ENCODE results near the gene TMEM52B. TPM values are rescaled to one million over a fixed set of nuclear protein-coding genes. Genes with fewer than 3 reads are reported as not detected.
A peak's percentile ranks its signal among the peaks of the same experiment; 100 is the strongest.
"Not testable (repeated sequence)": the region's sequence is repeated elsewhere in the genome, so short reads cannot be mapped to it uniquely, and the experiment has no call there.

Gene TMEM52B
- total and polyA plus RNA-seq, 7 experiments from 2014 or later = 0.47 TPM; not detected in 6

- Mint-ChIP-seq H3K27ac (no peak overlapping the region), H3K9me3 (peaks cover 0 to 2% (median 0%) of the 10 kb centered on the region in 11 donors), H3K36me3 (no peaks in the 10 kb centered on the region), H3K27me3 (peaks cover 0 to 43% (median 16%) of the 10 kb centered on the region in 5 donors), H3K4me1 (peaks cover 0 to 7% (median 0%) of the 10 kb centered on the region in 7 donors), H3K4me3 (no peak overlapping the region)
- Histone ChIP-seq H3K4me1 (ENCODE audit: control insufficient read depth in 2 of 2, insufficient read depth in 2 of 2, low read length in 2 of 2) (no peaks in the 10 kb centered on the region), H3K4me3 (ENCODE audit: low read length) (no peak overlapping the region), H3K36me3 (ENCODE audit: control insufficient read depth in 2 of 3, insufficient read depth in 3 of 3, low read length in 3 of 3) (no peaks in the 10 kb centered on the region), H3K27ac (ENCODE audit: low read depth, low read length) (no peak overlapping the region), H3K9me3 (ENCODE audit: control insufficient read depth in 2 of 3, low read length in 3 of 3) (no peaks in the 10 kb centered on the region), H3K27me3 (ENCODE audit: control insufficient read depth in 2 of 2, insufficient read depth in 2 of 2, low read length in 2 of 2) (no peaks in the 10 kb centered on the region)
- intact Hi-C loops (cut with micrococcal nuclease) = no loop called here
- no peak for ATAC-seq
- no peak for DNase-seq
- ChIA-PET POLR2A (no interaction called here), CTCF (interaction anchor here (0.9 kb wide), 1 partner anchor 9 kb away, joined by 5 read pairs; no protein-coding TSS in a partner anchor)
Measured at GRCh38 chr12:10179776-10180181, 947 bp downstream of the TMEM52B start.

- Histone ChIP-seq H3K27ac (ENCODE audit: low read depth, low read length) (no peak overlapping the region), H3K4me3 (ENCODE audit: low read length) (no peak overlapping the region), H3K9me3 (ENCODE audit: control insufficient read depth in 2 of 3, low read length in 3 of 3) (no peaks in the 10 kb centered on the region), H3K36me3 (ENCODE audit: control insufficient read depth in 2 of 3, insufficient read depth in 3 of 3, low read length in 3 of 3) (no peaks in the 10 kb centered on the region), H3K4me1 (ENCODE audit: control insufficient read depth in 2 of 2, insufficient read depth in 2 of 2, low read length in 2 of 2) (no peaks in the 10 kb centered on the region), H3K27me3 (ENCODE audit: control insufficient read depth in 2 of 2, insufficient read depth in 2 of 2, low read length in 2 of 2) (no peaks in the 10 kb centered on the region)
- DNase-seq = no peak
- Mint-ChIP-seq H3K9me3 (no peaks in the 10 kb centered on the region), H3K4me3 (no peak overlapping the region), H3K36me3 (no peaks in the 10 kb centered on the region), H3K27me3 (peaks cover 5 to 35% (median 17%) of the 10 kb centered on the region in 5 donors), H3K27ac (no peak overlapping the region), H3K4me1 (peaks cover 0 to 7% (median 0%) of the 10 kb centered on the region in 7 donors)
- POLR2A ChIA-PET = no interaction called here
- intact Hi-C loops (cut with micrococcal nuclease) = no loop called here
- ATAC-seq = peak; percentile 84
- CTCF ChIA-PET = interaction anchor here (0.6 kb wide), 1 partner anchor 22 kb away, joined by 4 read pairs; no protein-coding TSS in a partner anchor
Measured at GRCh38 chr12:10182354-10183049, 3.7 kb downstream of the TMEM52B start.

GRCh38 chr12:10184261-10184843 is 5.5 kb downstream of the TMEM52B start:
- intact Hi-C loops (cut with micrococcal nuclease) = no loop called here
- DNase-seq = no peak
- Mint-ChIP-seq H3K27ac (no peak overlapping the region), H3K4me3 (no peak overlapping the region), H3K9me3 (no peaks in the 10 kb centered on the region), H3K27me3 (peaks cover 5 to 33% (median 17%) of the 10 kb centered on the region in 5 donors), H3K4me1 (peaks cover 0 to 5% (median 0%) of the 10 kb centered on the region in 7 donors), H3K36me3 (no peaks in the 10 kb centered on the region)
- H3K4me1 ChIP-seq (ENCODE audit: control insufficient read depth in 2 of 2, insufficient read depth in 2 of 2, low read length in 2 of 2) = no peaks in the 10 kb centered on the region
- no peaks in the 10 kb centered on the region for H3K36me3 ChIP-seq (ENCODE audit: control insufficient read depth in 2 of 3, insufficient read depth in 3 of 3, low read length in 3 of 3)
- POLR2A ChIA-PET = interaction anchor here (0.7 kb wide), 1 partner anchor 9 kb away, joined by 4 read pairs; no protein-coding TSS in a partner anchor
- H3K4me3 ChIP-seq (ENCODE audit: low read length) = no peak overlapping the region
- H3K27ac ChIP-seq (ENCODE audit: low read depth, low read length) = no peak overlapping the region
- H3K27me3 ChIP-seq (ENCODE audit: control insufficient read depth in 2 of 2, insufficient read depth in 2 of 2, low read length in 2 of 2) = no peaks in the 10 kb centered on the region
- CTCF ChIA-PET = no interaction called here
- peak; percentile 35 for ATAC-seq
- H3K9me3 ChIP-seq (ENCODE audit: control insufficient read depth in 2 of 3, low read length in 3 of 3) = no peaks in the 10 kb centered on the region

- Histone ChIP-seq H3K4me3 (ENCODE audit: low read length) (no peak overlapping the region), H3K36me3 (ENCODE audit: control insufficient read depth in 2 of 3, insufficient read depth in 3 of 3, low read length in 3 of 3) (no peaks in the 10 kb centered on the region), H3K4me1 (ENCODE audit: control insufficient read depth in 2 of 2, insufficient read depth in 2 of 2, low read length in 2 of 2) (no peaks in the 10 kb centered on the region), H3K9me3 (ENCODE audit: control insufficient read depth in 2 of 3, low read length in 3 of 3) (no peaks in the 10 kb centered on the region), H3K27me3 (ENCODE audit: control insufficient read depth in 2 of 2, insufficient read depth in 2 of 2, low read length in 2 of 2) (no peaks in the 10 kb centered on the region), H3K27ac (ENCODE audit: low read depth, low read length) (no peak overlapping the region)
- Mint-ChIP-seq H3K36me3 (no peaks in the 10 kb centered on the region), H3K27ac (no peak overlapping the region), H3K27me3 (peaks cover 5 to 41% (median 17%) of the 10 kb centered on the region in 5 donors), H3K4me1 (peaks cover 0 to 8% (median 4%) of the 10 kb centered on the region in 7 donors), H3K4me3 (no peak overlapping the region), H3K9me3 (no peaks in the 10 kb centered on the region)
- DNase-seq (no peak), ATAC-seq (peak; percentile 61)
- intact Hi-C loops (cut with micrococcal nuclease) = no loop called here
- ChIA-PET POLR2A (no interaction called here), CTCF (no interaction called here)
Measured at GRCh38 chr12:10186299-10186698, 7.5 kb downstream of the TMEM52B start.

GRCh38 chr12:10186958-10187357 is 8.1 kb downstream of the TMEM52B start:
- H3K27me3 Mint-ChIP-seq = peaks cover 5 to 40% (median 17%) of the 10 kb centered on the region in 5 donors
- ATAC-seq; H3K27ac ChIP-seq (ENCODE audit: low read depth, low read length); H3K4me1 ChIP-seq (ENCODE audit: control insufficient read depth in 2 of 2, insufficient read depth in 2 of 2, low read length in 2 of 2); DNase-seq; H3K27ac Mint-ChIP-seq; POLR2A ChIA-PET; H3K27me3 ChIP-seq (ENCODE audit: control insufficient read depth in 2 of 2, insufficient read depth in 2 of 2, low read length in 2 of 2); H3K4me3 ChIP-seq (ENCODE audit: low read length); H3K4me3 Mint-ChIP-seq; H3K9me3 ChIP-seq (ENCODE audit: control insufficient read depth in 2 of 3, low read length in 3 of 3); H3K36me3 Mint-ChIP-seq; H3K9me3 Mint-ChIP-seq; H3K36me3 ChIP-seq (ENCODE audit: control insufficient read depth in 2 of 3, insufficient read depth in 3 of 3, low read length in 3 of 3); intact Hi-C loops (cut with micrococcal nuclease); H3K4me1 Mint-ChIP-seq: not testable (repeated sequence)
- CTCF ChIA-PET = interaction anchor here (5.0 kb wide), 1 partner anchor 34 kb away, joined by 39 read pairs; no protein-coding TSS in a partner anchor

- H3K27ac ChIP-seq (ENCODE audit: low read depth, low read length) = no peak overlapping the region
- no peaks in the 10 kb centered on the region for H3K36me3 ChIP-seq (ENCODE audit: control insufficient read depth in 2 of 3, insufficient read depth in 3 of 3, low read length in 3 of 3)
- no peak overlapping the region for H3K27ac Mint-ChIP-seq
- ChIA-PET CTCF (interaction anchor here (0.5 to 5.0 kb wide), 10 partner anchors 18 to 439 kb away, joined by 3 to 39 read pairs (median 3); partner anchors contain the start of gene OLR1), POLR2A (interaction anchor here (0.7 kb wide), 1 partner anchor 431 kb away, joined by 3 read pairs; no protein-coding TSS in a partner anchor)
- H3K9me3 ChIP-seq (ENCODE audit: control insufficient read depth in 2 of 3, low read length in 3 of 3) = no peaks in the 10 kb centered on the region
- H3K4me1 Mint-ChIP-seq = peaks cover 0 to 8% (median 0%) of the 10 kb centered on the region in 7 donors
- H3K4me3 Mint-ChIP-seq = no peak overlapping the region
- DNase-seq (no peak), ATAC-seq (no peak)
- H3K36me3 Mint-ChIP-seq = no peaks in the 10 kb centered on the region
- no peak overlapping the region for H3K4me3 ChIP-seq (ENCODE audit: low read length)
- peaks cover 6 to 31% (median 13%) of the 10 kb centered on the region in 5 donors for H3K27me3 Mint-ChIP-seq
- intact Hi-C loops (cut with micrococcal nuclease) = loop anchor here (1.0 to 10.0 kb wide), 8 partner anchors 23 to 441 kb away; partner anchors contain the start of gene GABARAPL1 (in 1 of the 2)
- no peaks in the 10 kb centered on the region for H3K9me3 Mint-ChIP-seq
- no peaks in the 10 kb centered on the region for H3K4me1 ChIP-seq (ENCODE audit: control insufficient read depth in 2 of 2, insufficient read depth in 2 of 2, low read length in 2 of 2)
- no peaks in the 10 kb centered on the region for H3K27me3 ChIP-seq (ENCODE audit: control insufficient read depth in 2 of 2, insufficient read depth in 2 of 2, low read length in 2 of 2)
Measured at GRCh38 chr12:10189653-10190052, 10.8 kb downstream of the TMEM52B start.

Data from naive thymus-derived CD4-positive, alpha-beta T cell (primary cell).